CMK (cell line): ENCODE results near the gene EGFLAM.
A peak's percentile ranks its signal among the peaks of the same experiment; 100 is the strongest.
"Not testable (repeated sequence)": the region's sequence is repeated elsewhere in the genome, so short reads cannot be mapped to it uniquely, and the experiment has no call there.

ENCODE experiments used
- DNase-seq: peaks from one replicate; pipeline ENCODE4 v3.0.0-alpha.2; 2010; ENCODE audit warnings: low read depth

EGFLAM gene

GRCh38 chr5:38376404-38376803 lies 118.0 kb downstream of the EGFLAM start:
- no peak for DNase-seq

- no peak for DNase-seq
These were observed 120.2 kb downstream of the EGFLAM start for GRCh38 chr5:38378579-38378978.

GRCh38 chr5:38379350-38379937 lies 121.1 kb downstream of the EGFLAM start:
- no peak for DNase-seq

GRCh38 chr5:38380537-38380936 lies 122.2 kb downstream of the EGFLAM start:
- DNase-seq, result no peak

- DNase-seq, result no peak
These were observed 123.0 kb downstream of the EGFLAM start for GRCh38 chr5:38381361-38381760.

- DNase-seq, result peak; percentile 44
These were observed 124.5 kb downstream of the EGFLAM start for GRCh38 chr5:38382898-38383297.

- DNase-seq, result no peak
These were observed 125.3 kb downstream of the EGFLAM start for GRCh38 chr5:38383701-38384100.

GRCh38 chr5:38384396-38384795 lies 126.0 kb downstream of the EGFLAM start:
- no peak for DNase-seq

- no peak for DNase-seq
These were observed 128.8 kb downstream of the EGFLAM start for GRCh38 chr5:38387161-38387560.

- DNase-seq, result no peak
These were observed 135.3 kb downstream of the EGFLAM start for GRCh38 chr5:38393636-38394035.

- no peak for DNase-seq
These were observed 138.4 kb downstream of the EGFLAM start for GRCh38 chr5:38396766-38397165.

GRCh38 chr5:38400365-38400764 lies 142.0 kb downstream of the EGFLAM start:
- DNase-seq, result no peak

- DNase-seq, result no peak
These were observed 142.8 kb downstream of the EGFLAM start for GRCh38 chr5:38401145-38401544.

- DNase-seq, result no peak
These were observed 145.0 kb downstream of the EGFLAM start for GRCh38 chr5:38403406-38403805.

- DNase-seq, result no peak
These were observed 145.7 kb downstream of the EGFLAM start for GRCh38 chr5:38403877-38404635.

- no peak for DNase-seq
These were observed 146.4 kb downstream of the EGFLAM start for GRCh38 chr5:38404667-38405276.

- DNase-seq, result no peak
These were observed 150.3 kb downstream of the EGFLAM start for GRCh38 chr5:38408446-38409198.

GRCh38 chr5:38410304-38410990 lies 152.1 kb downstream of the EGFLAM start:
- DNase-seq, result no peak

GRCh38 chr5:38413696-38414095 lies 155.3 kb downstream of the EGFLAM start:
- no peak for DNase-seq

- DNase-seq, result no peak
These were observed 156.0 kb downstream of the EGFLAM start for GRCh38 chr5:38414348-38414747.

GRCh38 chr5:38415772-38416171 lies 157.4 kb downstream of the EGFLAM start:
- not testable (repeated sequence) for DNase-seq

- DNase-seq, result no peak
These were observed 159.3 kb downstream of the EGFLAM start for GRCh38 chr5:38417658-38418017.
